H9 (cell line): ENCODE results near the gene TRIM36. TPM values are rescaled to one million over a fixed set of nuclear protein-coding genes. Genes with fewer than 3 reads are reported as not detected.

Experiments used
- DNase-seq: peaks from one replicate; pipeline ENCODE4 v3.0.0-alpha.2; 2017
- H2AFZ ChIP-seq: one replicate; pipeline ENCODE4 v1.6.1; 2013; ENCODE audit warnings: mild to moderate bottlenecking, low read length, control low read depth, moderate library complexity
- H2AK5ac ChIP-seq: 2 replicates; pipeline ENCODE4 v1.6.1; 2013; ENCODE audit warnings: low read length, control low read depth, mixed read lengths; ENCODE audit not compliant: insufficient read length
- H2BK120ac ChIP-seq: one replicate; pipeline ENCODE4 v1.6.1; 2013; ENCODE audit warnings: low read depth, mild to moderate bottlenecking, low read length, control low read depth, inconsistent platforms; ENCODE audit not compliant: poor library complexity, severe bottlenecking
- H2BK12ac ChIP-seq: 2 replicates; pipeline ENCODE4 v1.6.1; 2013; ENCODE audit warnings: low read length, control low read depth, mixed read lengths, low read depth; ENCODE audit not compliant: insufficient read length
- H2BK15ac ChIP-seq: 2 replicates; pipeline ENCODE4 v1.6.1; 2013; ENCODE audit warnings: low read depth, low read length, control low read depth
- H2BK20ac ChIP-seq: one replicate; pipeline ENCODE4 v1.6.1; 2013; ENCODE audit warnings: low read depth, mild to moderate bottlenecking, low read length, control low read depth, inconsistent platforms; ENCODE audit not compliant: poor library complexity, severe bottlenecking
- H2BK5ac ChIP-seq: 2 replicates; pipeline ENCODE4 v1.6.1; 2013; ENCODE audit warnings: low read length, control low read depth, mixed read lengths; ENCODE audit not compliant: insufficient read length
- H3K14ac ChIP-seq: 2 replicates; pipeline ENCODE4 v1.6.1; 2013; ENCODE audit warnings: low read length, control low read depth; ENCODE audit not compliant: insufficient read depth
- H3K18ac ChIP-seq: 2 replicates; pipeline ENCODE4 v1.6.1; 2013; ENCODE audit warnings: low read depth, mild to moderate bottlenecking, mixed read lengths, low read length, control low read depth; ENCODE audit not compliant: insufficient read length
- H3K23ac ChIP-seq: 2 replicates; pipeline ENCODE4 v1.6.1; 2013; ENCODE audit warnings: low read length, control low read depth, mixed read lengths, low read depth; ENCODE audit not compliant: insufficient read length
- H3K23me2 ChIP-seq: 2 replicates; pipeline ENCODE4 v1.6.1; 2013; ENCODE audit warnings: low read depth, mild to moderate bottlenecking, mixed read lengths, low read length, control low read depth; ENCODE audit not compliant: insufficient read length, poor library complexity, severe bottlenecking
- H3K27ac ChIP-seq: 2 replicates; pipeline ENCODE4 v1.5.1; 2013; ENCODE audit warnings: low read length, control low read depth, mixed read lengths, low read depth; ENCODE audit not compliant: insufficient read length
- H3K27me3 ChIP-seq: 2 replicates; pipeline ENCODE4 v1.6.1; 2013; ENCODE audit warnings: low read length, control low read depth, inconsistent platforms; ENCODE audit not compliant: insufficient read depth
- H3K4ac ChIP-seq: 2 replicates; pipeline ENCODE4 v1.6.1; 2013; ENCODE audit warnings: low read depth, mild to moderate bottlenecking, control low read depth, inconsistent platforms, low read length, moderate library complexity
- H3K4me1 ChIP-seq: 2 replicates; pipeline ENCODE4 v1.6.1; 2013; ENCODE audit warnings: low read length, control low read depth, inconsistent platforms; ENCODE audit not compliant: insufficient read depth
- H3K4me2 ChIP-seq: 2 replicates; pipeline ENCODE4 v1.6.1; 2013; ENCODE audit warnings: low read length, control low read depth, mixed read lengths; ENCODE audit not compliant: insufficient read length, insufficient read depth
- H3K56ac ChIP-seq: 2 replicates; pipeline ENCODE4 v1.6.1; 2013; ENCODE audit warnings: low read depth, mild to moderate bottlenecking, mixed read lengths, low read length, control low read depth; ENCODE audit not compliant: insufficient read length
- H3K79me1 ChIP-seq: 2 replicates; pipeline ENCODE4 v1.6.1; 2013; ENCODE audit warnings: low read depth, mild to moderate bottlenecking, moderate library complexity, low read length, control low read depth, inconsistent platforms; ENCODE audit not compliant: insufficient read depth, poor library complexity, severe bottlenecking
- H3K79me2 ChIP-seq: 2 replicates; pipeline ENCODE4 v1.6.1; 2013; ENCODE audit warnings: low read length, control low read depth, inconsistent platforms; ENCODE audit not compliant: insufficient read depth
- H3K9ac ChIP-seq: 2 replicates; pipeline ENCODE4 v1.6.1; 2013; ENCODE audit warnings: low read length, control low read depth, mixed read lengths; ENCODE audit not compliant: insufficient read length; ENCODE audit errors: extremely low read depth
- H3K9me3 ChIP-seq: one replicate; pipeline ENCODE4 v1.6.1; 2013; ENCODE audit warnings: low read depth, low read length, inconsistent platforms; ENCODE audit not compliant: control insufficient read depth
- H3T11ph ChIP-seq: one replicate; pipeline ENCODE4 v1.6.1; 2013; ENCODE audit warnings: mild to moderate bottlenecking, low read length, control low read depth, inconsistent platforms
- H4K20me1 ChIP-seq: one replicate; pipeline ENCODE4 v1.6.1; 2013; ENCODE audit not compliant: control insufficient read depth, insufficient read length, insufficient read depth
- H4K5ac ChIP-seq: 2 replicates; pipeline ENCODE4 v1.6.1; 2013; ENCODE audit warnings: low read depth, mild to moderate bottlenecking, mixed read lengths, low read length, control low read depth; ENCODE audit not compliant: insufficient read length
- H4K8ac ChIP-seq: replicated peaks from 2 replicates; pipeline ENCODE4 v1.6.1; 2013; ENCODE audit warnings: low read length, control low read depth, mixed read lengths, low read depth; ENCODE audit not compliant: insufficient read length
- H4K91ac ChIP-seq: 2 replicates; pipeline ENCODE4 v1.6.1; 2013; ENCODE audit warnings: low read depth, mild to moderate bottlenecking, moderate library complexity, mixed read lengths, low read length, control low read depth; ENCODE audit not compliant: insufficient read length
- H3K27ac Mint-ChIP-seq, 3 experiments: 2 replicates in 2 of 3; 3 replicates in 1 of 3; pipeline ENCODE4 v1.8.0; 2020 to 2021; ENCODE audit warnings: mixed read lengths in 3 of 3, mild to moderate bottlenecking in 1 of 3, moderate library complexity in 1 of 3
- H3K27me3 Mint-ChIP-seq: 2 replicates; pipeline ENCODE4 v1.8.0; 2021; ENCODE audit warnings: low read depth, mild to moderate bottlenecking, moderate library complexity, mixed read lengths
- H3K36me3 Mint-ChIP-seq, 3 experiments: 2 replicates in 2 of 3; 3 replicates in 1 of 3; pipeline ENCODE4 v1.8.0; 2020 to 2021; ENCODE audit warnings: low read depth in 3 of 3, mixed read lengths in 3 of 3; ENCODE audit not compliant: insufficient read depth in 1 of 3
- H3K4me1 Mint-ChIP-seq, 2 experiments: 2 replicates each; pipeline ENCODE4 v1.8.0; 2020; ENCODE audit warnings: mixed read lengths in 2 of 2
- H3K4me3 Mint-ChIP-seq, 2 experiments: 2 replicates in 1 of 2; 3 replicates in 1 of 2; pipeline ENCODE4 v1.8.0; 2020 to 2021; ENCODE audit warnings: mild to moderate bottlenecking in 2 of 2, mixed read lengths in 2 of 2, moderate library complexity in 1 of 2
- H3K9me3 Mint-ChIP-seq, 2 experiments: 2 replicates in 1 of 2; 3 replicates in 1 of 2; pipeline ENCODE4 v1.8.0; 2020; ENCODE audit warnings: mild to moderate bottlenecking in 2 of 2, mixed read lengths in 2 of 2, moderate library complexity in 1 of 2
- CTCF ChIP-seq: fragments of 200-600 bp; sonication (generic); conservative IDR thresholded peaks from 3 replicates; pipeline ENCODE4 v1.8.0; 2021; ENCODE audit warnings: antibody characterized with exemption, mild to moderate bottlenecking
- WGBS: extraction: QIAGEN DNeasy Blood & Tissue Kit; methylation state at CpG from one replicate; pipeline ENCODE4 v1.1.7; 2013; ENCODE audit warnings: missing lambda C conversion rate, low lambda C conversion rate, mixed read lengths; ENCODE audit not compliant: insufficient read length; ENCODE audit errors: extremely low coverage; 5-methylcytosine and 5-hydroxymethylcytosine counted together
- total RNA-seq: library from RNA; stranded (reverse); gene quantifications from 2 replicates; pipeline ENCODE4 v1.2.1, GENCODE V29; 2021

The TRIM36 gene
- total RNA-seq, 1 experiment from 2014 or later = 14.6 TPM

- peaks cover 16 to 18% of the 10 kb centered on the region in 2 experiments for H3K4me1 Mint-ChIP-seq
- Histone ChIP-seq H3K4ac (no peak overlapping the region), H2BK20ac (no peak overlapping the region), H4K8ac (no peak overlapping the region), H4K91ac (no peak overlapping the region), H2BK15ac (no peak overlapping the region), H3K9ac (no peak overlapping the region), H3K23me2 (no peaks in the 10 kb centered on the region), H3K79me1 (no peaks in the 10 kb centered on the region), H3K27me3 (no peaks in the 10 kb centered on the region), H3K79me2 (no peaks in the 10 kb centered on the region), H3K23ac (no peak overlapping the region), H2AK5ac (no peak overlapping the region), H2BK5ac (no peak overlapping the region), H3K27ac (no peak overlapping the region), H3K14ac (no peak overlapping the region), H3K4me2 (no peak overlapping the region), H4K20me1 (no peaks in the 10 kb centered on the region), H3K9me3 (no peaks in the 10 kb centered on the region), H3T11ph (no peak overlapping the region), H2BK12ac (no peak overlapping the region), H3K4me1 (peaks cover 2% of the 10 kb centered on the region; the same call in 1 of the 2 replicates), H3K56ac (no peak overlapping the region), H2AFZ (no peak overlapping the region), H3K18ac (no peak overlapping the region), H2BK120ac (no peak overlapping the region), H4K5ac (no peak overlapping the region)
- DNase-seq = no peak
- no peak overlapping the region for H3K4me3 Mint-ChIP-seq
- WGBS = no CpG with 5 or more reads among the region's 4 CpGs
- H3K36me3 Mint-ChIP-seq = no peaks in the 10 kb centered on the region
- H3K9me3 Mint-ChIP-seq = no peaks in the 10 kb centered on the region
- no peaks in the 10 kb centered on the region; the same call in 1 of the 2 replicates for H3K27me3 Mint-ChIP-seq
- no peak for TF ChIP-seq CTCF
- no peak overlapping the region for H3K27ac Mint-ChIP-seq
Observed at GRCh38 chr5:115190388-115190787, 20.7 kb upstream of the TRIM36 start.
